GM08714 (cell line): ENCODE measurements around the gene CENPH.
"Not testable (repeated sequence)": the region's sequence is repeated elsewhere in the genome, so short reads cannot be mapped to it uniquely, and the experiment has no call there.

Source experiments
- H3K4me3 ChIP-seq: fragments of 200-500 bp; sonication (Bioruptor generic); 2 replicates; pipeline ENCODE4 v1.5.1; 2014; ENCODE audit warnings: mild to moderate bottlenecking, low read length, inconsistent platforms
- ZNF274 ChIP-seq: IDR thresholded peaks from 2 replicates; pipeline ENCODE4 v1.6.1; 2012; ENCODE audit warnings: mild to moderate bottlenecking, low read depth, low read length

Gene CENPH

GRCh38 chr5:69189162-69190086 lies at the start of gene CENPH:
Gene CENPH (plus strand): TSS chr5:69189583. CDS start chr5:69189635, 52 bp downstream.
- TF ChIP-seq ZNF274, result no peak

GRCh38 chr5:69140239-69140638 lies 49.1 kb upstream of the CENPH start:
- H3K4me3 ChIP-seq, result not testable (repeated sequence)

More at GRCh38 chr5:69189162-69190086, at the start of gene CENPH:
- H3K4me3 ChIP-seq, result peak within 1 kb of the TSS; percentile 73

- no peak overlapping the region for H3K4me3 ChIP-seq
- no peak for TF ChIP-seq ZNF274
Observed at GRCh38 chr5:69140827-69141226, 48.6 kb upstream of the CENPH start.

GRCh38 chr5:69148576-69148975 lies 40.8 kb upstream of the CENPH start:
- H3K4me3 ChIP-seq, result not testable (repeated sequence)

- TF ChIP-seq ZNF274, result no peak
- no peak overlapping the region for H3K4me3 ChIP-seq
Observed at GRCh38 chr5:69148981-69149675, 40.3 kb upstream of the CENPH start.

GRCh38 chr5:69149676-69150010 lies 39.7 kb upstream of the CENPH start:
- no peak for TF ChIP-seq ZNF274
- H3K4me3 ChIP-seq, result no peak overlapping the region

- no peak for TF ChIP-seq ZNF274
- H3K4me3 ChIP-seq, result no peak overlapping the region
Observed at GRCh38 chr5:69152731-69153130, 36.7 kb upstream of the CENPH start.

GRCh38 chr5:69156456-69156855 lies 32.9 kb upstream of the CENPH start:
- TF ChIP-seq ZNF274, result no peak

GRCh38 chr5:69158039-69158438 lies 31.3 kb upstream of the CENPH start:
- no peak overlapping the region for H3K4me3 ChIP-seq
- no peak for TF ChIP-seq ZNF274

More at GRCh38 chr5:69156456-69156855, 32.9 kb upstream of the CENPH start:
- H3K4me3 ChIP-seq, result no peak overlapping the region

GRCh38 chr5:69160651-69161050 lies 28.7 kb upstream of the CENPH start:
- no peak overlapping the region for H3K4me3 ChIP-seq
- no peak for TF ChIP-seq ZNF274

GRCh38 chr5:69166686-69167492 lies 22.5 kb upstream of the CENPH start, which contains the start of gene CCNB1:
Gene CCNB1 (plus strand): TSS chr5:69167150. CDS start chr5:69167263, 113 bp downstream.
- TF ChIP-seq ZNF274, result no peak

GRCh38 chr5:69167493-69167855 lies 21.9 kb upstream of the CENPH start:
- no peak for TF ChIP-seq ZNF274
- H3K4me3 ChIP-seq, result peak overlapping the region; percentile 82

More at GRCh38 chr5:69166686-69167492, 22.5 kb upstream of the CENPH start, which contains the start of gene CCNB1:
- peak within 1 kb of the TSS; percentile 82 for H3K4me3 ChIP-seq

GRCh38 chr5:69167929-69168328 lies 21.5 kb upstream of the CENPH start:
- TF ChIP-seq ZNF274, result no peak
- H3K4me3 ChIP-seq, result peak overlapping the region; percentile 82

- TF ChIP-seq ZNF274, result no peak
- no peak overlapping the region for H3K4me3 ChIP-seq
Observed at GRCh38 chr5:69170495-69170894, 18.9 kb upstream of the CENPH start.
